RPMI7951 (cell line): ENCODE data around the gene ADCK1. TPM values are rescaled to one million over a fixed set of nuclear protein-coding genes. Genes with fewer than 3 reads are reported as not detected.
"Not testable (repeated sequence)": the region's sequence is repeated elsewhere in the genome, so short reads cannot be mapped to it uniquely, and the experiment has no call there.

Experiments used
- DNase-seq: peaks from one replicate; pipeline ENCODE4 v3.0.0-alpha.2; 2012; ENCODE audit warnings: low read depth
- total RNA-seq: library from RNA; depleted of rRNA; stranded (reverse); fragments of >200 nt; shearing (Covaris generic); gene quantifications from 2 replicates; pipeline ENCODE4 v1.2.3, GENCODE V29; 2014

ADCK1 gene
- total RNA-seq, 1 experiment from 2014 or later, result 2.3 TPM

GRCh38 chr14:77864580-77864979, 64.7 kb downstream of the ADCK1 start:
- DNase-seq, result no peak

DNA sequence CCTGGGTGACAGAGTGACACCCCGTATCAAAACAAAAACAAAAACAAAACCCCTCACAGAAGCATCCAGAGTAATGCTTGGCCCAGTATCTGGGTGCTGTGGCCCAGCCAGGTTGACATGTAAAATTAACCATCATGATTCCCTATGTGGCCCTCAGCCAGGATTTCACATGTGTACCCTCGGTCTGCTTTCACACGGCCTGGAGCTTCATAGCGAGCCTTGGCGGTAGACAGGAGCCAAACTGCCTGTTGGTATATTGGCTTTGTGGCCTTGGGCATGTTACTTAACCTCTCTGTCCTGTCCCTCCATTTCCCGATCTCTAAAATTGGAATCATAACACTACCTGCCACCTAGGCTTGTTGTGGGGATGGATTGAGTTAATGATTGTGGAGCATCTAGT, 65.5 kb downstream of the ADCK1 start:
- no peak for DNase-seq

DNA sequence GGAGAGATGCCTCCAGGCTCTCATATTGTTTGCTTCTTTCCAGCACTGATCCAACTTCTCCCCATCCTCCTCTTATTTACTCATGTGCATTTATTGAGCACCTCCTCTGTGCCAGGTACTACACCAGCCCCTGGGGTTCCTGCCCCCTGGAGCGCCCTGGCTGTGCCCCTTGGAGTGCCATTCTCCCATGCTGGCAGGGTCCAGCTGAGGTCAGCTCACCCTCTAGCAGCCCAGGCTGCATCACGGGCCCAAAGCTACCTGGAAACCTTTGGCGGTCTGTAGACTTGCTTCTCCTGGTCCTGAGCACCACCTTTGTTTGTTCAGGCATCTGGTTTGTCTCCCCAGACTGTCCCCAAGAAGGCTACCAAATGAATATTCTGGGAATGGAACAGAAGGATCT, 67.0 kb downstream of the ADCK1 start:
- DNase-seq, result no peak

- DNase-seq, result no peak
Measured at GRCh38 chr14:77867476-77867875, 67.6 kb downstream of the ADCK1 start.

DNA sequence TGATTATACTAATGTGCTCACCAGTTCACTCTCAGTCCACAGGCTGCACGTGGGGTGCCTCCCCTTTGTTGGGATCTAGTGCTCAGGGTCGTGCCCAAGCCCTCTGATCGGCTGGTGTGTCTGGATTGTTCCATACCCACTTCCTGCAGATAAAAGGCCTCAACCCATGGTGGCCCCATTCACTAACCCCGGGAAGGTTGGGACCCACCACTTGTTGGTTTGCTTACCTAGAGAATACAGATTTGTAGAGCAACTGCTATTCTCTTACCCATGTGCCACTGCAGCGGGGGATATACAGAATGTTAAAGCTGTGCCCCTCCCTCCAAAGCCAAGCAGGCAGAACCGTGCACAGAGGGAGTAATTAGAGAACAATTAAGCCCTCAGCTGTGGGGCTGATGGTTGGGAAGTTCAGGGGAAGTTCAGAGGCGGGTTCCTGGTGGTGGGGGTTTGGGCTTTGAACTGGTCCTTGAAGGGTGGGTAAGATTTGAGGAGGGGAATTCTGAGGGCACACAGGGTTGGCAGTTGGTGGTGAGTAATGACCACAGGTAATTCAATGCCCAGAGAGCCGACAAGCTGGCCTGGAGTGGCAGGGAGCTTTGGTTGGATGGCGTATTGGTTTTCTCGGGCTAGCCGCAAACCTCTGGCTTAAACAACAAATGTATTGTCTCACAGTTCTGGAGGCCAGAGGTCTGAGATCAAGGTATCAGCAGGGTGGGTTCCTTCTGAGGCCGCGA, 68.8 kb downstream of the ADCK1 start:
- no peak for DNase-seq

DNA sequence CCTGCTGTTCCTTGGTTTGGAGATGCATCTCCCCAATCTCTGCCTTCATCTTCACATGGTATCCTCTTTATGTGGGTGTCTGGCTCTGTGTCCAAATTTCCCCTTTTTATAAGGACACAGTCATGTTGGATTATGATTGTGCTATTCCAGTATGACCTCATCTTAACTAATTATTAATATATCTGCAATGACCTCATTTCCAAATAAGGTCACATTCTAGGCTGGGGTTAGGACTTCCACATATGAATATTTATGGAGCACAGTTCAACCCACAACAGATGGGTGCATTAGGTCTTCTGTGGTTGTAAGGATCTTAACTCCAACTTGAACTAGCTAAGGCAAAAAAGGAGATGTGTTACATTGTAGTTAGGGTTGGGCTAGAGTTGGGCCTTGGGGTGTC, 69.4 kb downstream of the ADCK1 start:
- DNase-seq, result no peak

- no peak for DNase-seq
Measured at GRCh38 chr14:77870646-77871045, 70.7 kb downstream of the ADCK1 start.

- no peak for DNase-seq
Measured at GRCh38 chr14:77872152-77872551, 72.2 kb downstream of the ADCK1 start.

GRCh38 chr14:77872983-77873382, 73.1 kb downstream of the ADCK1 start:
- DNase-seq, result no peak

DNA sequence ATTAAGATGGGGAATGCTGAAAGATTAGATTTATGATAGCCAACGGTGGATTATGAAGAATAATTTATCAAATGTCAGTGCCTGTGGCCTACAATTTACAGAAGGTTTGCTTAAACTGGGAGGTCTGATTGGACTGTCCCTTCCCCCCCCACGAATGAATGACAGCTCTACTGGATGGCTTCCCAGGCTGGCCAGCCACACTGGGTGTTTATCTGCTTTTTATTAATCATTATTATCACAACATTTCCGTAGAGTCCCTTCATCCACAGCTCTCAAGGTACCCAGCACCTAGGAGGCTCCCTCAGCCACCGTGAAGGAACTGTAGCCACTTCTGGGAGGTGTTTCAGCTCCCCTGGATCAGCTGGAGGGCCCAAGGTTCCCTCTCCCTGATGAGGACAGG, 78.9 kb downstream of the ADCK1 start:
- DNase-seq, result no peak

GRCh38 chr14:77880056-77880455, 80.1 kb downstream of the ADCK1 start:
- no peak for DNase-seq

- peak; percentile 3 for DNase-seq
Measured at GRCh38 chr14:77882098-77882497, 82.2 kb downstream of the ADCK1 start.

DNA sequence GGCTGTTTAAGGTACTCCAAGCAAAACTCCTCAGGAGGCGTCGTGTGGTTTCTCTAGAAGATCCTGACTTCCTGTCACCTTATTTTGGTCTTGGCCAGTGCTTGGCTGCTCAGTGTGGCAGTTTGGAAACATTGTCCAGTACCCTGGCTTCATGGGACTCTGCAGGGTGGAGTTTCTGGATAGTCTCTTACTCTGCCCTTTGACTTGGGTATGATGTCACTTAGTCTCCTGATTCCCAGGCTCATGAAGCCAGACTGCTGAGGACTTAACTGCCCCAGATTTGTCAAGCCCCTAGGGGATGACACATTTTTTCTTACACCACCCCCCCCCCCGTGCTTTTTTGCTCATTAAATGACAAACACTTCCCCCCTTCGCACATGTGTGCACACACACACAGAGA, 82.7 kb downstream of the ADCK1 start:
- DNase-seq, result no peak

DNA sequence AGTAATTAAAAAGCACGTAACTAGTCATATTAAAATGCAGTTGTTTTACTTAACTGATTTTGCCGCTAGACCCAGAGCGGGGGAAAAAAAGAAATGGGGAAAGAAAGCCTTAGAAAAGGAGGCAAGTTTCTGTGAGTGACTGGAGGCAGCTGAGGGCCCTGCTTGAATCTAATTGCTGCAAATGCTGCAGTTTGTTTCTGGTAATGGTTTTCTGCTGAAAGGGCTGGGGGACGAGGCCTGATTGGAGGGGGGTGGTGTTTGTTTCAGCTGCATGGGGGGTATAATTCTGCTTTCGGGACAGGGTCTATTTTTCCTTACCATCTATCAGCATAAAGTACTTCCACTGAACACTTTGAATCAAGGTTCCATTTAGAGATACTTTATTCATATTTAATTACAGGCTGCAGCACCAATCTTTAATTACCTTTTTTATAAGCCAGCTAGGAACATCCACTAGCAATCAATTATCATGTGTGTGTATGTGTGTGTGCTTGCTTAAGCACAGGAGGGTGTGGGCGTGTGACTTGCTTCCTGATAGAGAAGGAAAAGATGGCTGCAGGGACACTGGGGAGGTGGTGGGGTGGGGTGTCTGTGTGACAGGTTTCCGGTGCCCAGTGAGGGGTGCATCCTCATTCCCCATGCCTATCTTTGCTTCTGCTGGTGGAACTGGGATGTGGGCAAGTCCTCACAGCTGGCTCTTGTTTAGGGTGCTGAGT, 83.4 kb downstream of the ADCK1 start:
- DNase-seq, result no peak

GRCh38 chr14:77883847-77884238, 83.9 kb downstream of the ADCK1 start:
- DNase-seq, result no peak

DNA sequence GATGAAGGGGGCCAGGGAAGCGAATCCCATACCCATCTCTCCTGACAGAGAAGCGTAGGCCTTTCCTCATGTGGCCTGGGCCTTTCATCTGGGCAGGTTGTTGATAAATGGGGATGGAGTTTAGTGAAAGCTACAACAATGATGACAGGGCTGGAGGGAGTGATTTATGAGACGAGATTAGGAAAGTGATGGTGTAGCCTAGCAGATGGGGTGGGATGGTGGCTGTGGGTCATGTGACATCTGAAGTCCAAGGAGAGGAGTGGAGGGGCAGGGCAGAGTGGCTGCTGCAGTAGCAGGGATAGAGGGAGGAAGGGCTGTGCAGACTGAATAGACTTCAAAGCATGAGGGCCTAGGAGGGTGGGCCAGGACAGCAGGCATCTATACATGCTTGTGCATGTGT, 85.5 kb downstream of the ADCK1 start:
- DNase-seq, result no peak

- DNase-seq, result no peak
Measured at GRCh38 chr14:77886010-77886409, 86.1 kb downstream of the ADCK1 start.

- not testable (repeated sequence) for DNase-seq
Measured at GRCh38 chr14:77888903-77889302, 89.0 kb downstream of the ADCK1 start.

DNA sequence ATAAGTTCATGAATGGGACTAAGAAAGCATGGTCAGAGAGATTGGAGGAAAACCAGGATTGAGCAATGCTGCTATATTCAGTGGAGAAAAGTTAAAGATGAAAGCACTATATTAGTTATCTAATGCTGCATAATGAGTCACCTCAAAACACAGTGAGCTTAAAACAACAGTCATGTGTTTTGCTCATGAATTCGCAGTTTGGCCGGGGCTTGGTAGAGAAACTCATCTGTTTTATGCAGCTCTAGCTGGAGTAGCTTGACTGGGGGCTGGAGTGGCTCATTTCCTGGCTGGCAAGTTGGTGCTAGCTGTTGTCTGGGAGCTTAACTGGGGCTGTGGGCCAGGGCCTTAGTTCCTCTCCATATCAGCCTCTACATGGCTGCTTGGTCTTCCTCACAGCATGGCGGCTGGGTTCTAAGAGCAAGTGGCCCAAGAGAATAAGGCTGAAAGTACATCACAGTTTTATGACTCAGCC, 90.1 kb downstream of the ADCK1 start:
- peak; percentile 18 for DNase-seq

GRCh38 chr14:77890873-77891272, 91.0 kb downstream of the ADCK1 start:
- DNase-seq, result no peak

- no peak for DNase-seq
Measured at GRCh38 chr14:77892381-77892871, 92.5 kb downstream of the ADCK1 start.

- DNase-seq, result no peak
Measured at GRCh38 chr14:77892890-77893484, 93.1 kb downstream of the ADCK1 start.

DNA sequence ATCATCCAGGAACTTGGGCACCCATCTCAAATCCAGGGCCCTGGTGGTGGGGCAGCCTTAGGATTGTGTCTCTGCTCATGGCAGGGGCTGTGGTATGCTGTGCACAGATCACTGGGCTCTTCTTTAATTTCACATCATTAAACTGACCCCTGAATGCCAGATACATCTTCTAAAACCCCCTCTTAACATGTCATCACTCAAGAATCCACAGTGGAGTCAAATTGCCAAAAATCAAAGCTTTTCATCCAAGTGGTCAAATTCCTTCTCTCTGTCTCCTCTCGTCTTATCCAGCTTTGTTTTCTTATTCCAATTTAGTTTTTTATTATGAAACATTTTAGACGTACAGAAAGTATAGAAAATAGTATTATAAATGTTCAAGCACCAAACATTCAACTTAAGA, 97.5 kb downstream of the ADCK1 start:
- DNase-seq, result no peak
